Glutamatergic neuron (in vitro differentiated cells): ENCODE data around the gene GBX1. TPM values are rescaled to one million over a fixed set of nuclear protein-coding genes. Genes with fewer than 3 reads are reported as not detected.

Experiments
- DNase-seq: peaks from one replicate; pipeline ENCODE4 v3.0.0; 2022
- H3K27ac Mint-ChIP-seq: one replicate; pipeline ENCODE4 v1.8.0; 2020; ENCODE audit warnings: mild to moderate bottlenecking, mixed read lengths, inconsistent platforms; ENCODE audit not compliant: unreplicated experiment
- H3K27me3 Mint-ChIP-seq: one replicate; pipeline ENCODE4 v1.8.0; 2020; ENCODE audit warnings: mild to moderate bottlenecking, moderate library complexity, mixed read lengths, inconsistent platforms; ENCODE audit not compliant: unreplicated experiment
- H3K36me3 Mint-ChIP-seq: one replicate; pipeline ENCODE4 v1.8.0; 2020; ENCODE audit warnings: mild to moderate bottlenecking, mixed read lengths, inconsistent platforms; ENCODE audit not compliant: unreplicated experiment
- H3K4me1 Mint-ChIP-seq: one replicate; pipeline ENCODE4 v1.8.0; 2020; ENCODE audit warnings: mild to moderate bottlenecking, low read depth, mixed read lengths, inconsistent platforms; ENCODE audit not compliant: unreplicated experiment
- H3K4me3 Mint-ChIP-seq: one replicate; pipeline ENCODE4 v1.8.0; 2020; ENCODE audit warnings: mild to moderate bottlenecking, mixed read lengths, inconsistent platforms; ENCODE audit not compliant: unreplicated experiment
- H3K9me3 Mint-ChIP-seq: one replicate; pipeline ENCODE4 v1.8.0; 2020; ENCODE audit warnings: mild to moderate bottlenecking, moderate library complexity, mixed read lengths, inconsistent platforms; ENCODE audit not compliant: unreplicated experiment
- CTCF ChIP-seq: fragments of 200-600 bp; sonication (generic); IDR thresholded peaks from one replicate; pipeline ENCODE4 v1.5.0; 2021; ENCODE audit not compliant: partially characterized antibody, unreplicated experiment
- total RNA-seq: library from RNA; stranded (reverse); fragmentation: NEBNext Ultra II Directional; extraction: Animal tissue kit (Norgen Biotek cat#: 25700); gene quantifications from one replicate; pipeline ENCODE4 v1.2.1, GENCODE V29; 2021; ENCODE audit not compliant: unreplicated experiment

The GBX1 gene
- total RNA-seq, 1 donor from 2014 or later = not detected

- H3K4me1 Mint-ChIP-seq = peaks cover 5% of the 10 kb centered on the region
- H3K9me3 Mint-ChIP-seq = no peaks in the 10 kb centered on the region
- no peaks in the 10 kb centered on the region for H3K36me3 Mint-ChIP-seq
- H3K27me3 Mint-ChIP-seq = peaks cover 7% of the 10 kb centered on the region
- DNase-seq = no peak
- no peak for TF ChIP-seq CTCF
- H3K4me3 Mint-ChIP-seq = no peak overlapping the region
- no peak overlapping the region for H3K27ac Mint-ChIP-seq
Measured at GRCh38 chr7:151206914-151207313, 39.4 kb upstream of the GBX1 start.

- H3K4me1 Mint-ChIP-seq = peaks cover 2% of the 10 kb centered on the region
- no peak for DNase-seq
- H3K4me3 Mint-ChIP-seq = no peak overlapping the region
- TF ChIP-seq CTCF = no peak
- H3K36me3 Mint-ChIP-seq = no peaks in the 10 kb centered on the region
- H3K9me3 Mint-ChIP-seq = peaks cover 4% of the 10 kb centered on the region
- H3K27ac Mint-ChIP-seq = no peak overlapping the region
- H3K27me3 Mint-ChIP-seq = peaks cover 11% of the 10 kb centered on the region
Measured at GRCh38 chr7:151205730-151206129, 38.2 kb upstream of the GBX1 start.

- Mint-ChIP-seq H3K4me1 (peaks cover 2% of the 10 kb centered on the region), H3K27me3 (peaks cover 9% of the 10 kb centered on the region), H3K4me3 (no peak overlapping the region), H3K27ac (no peak overlapping the region), H3K36me3 (no peaks in the 10 kb centered on the region), H3K9me3 (peaks cover 4% of the 10 kb centered on the region)
- no peak for TF ChIP-seq CTCF
- DNase-seq = no peak
Measured at GRCh38 chr7:151204383-151205032, 37.0 kb upstream of the GBX1 start.

- Mint-ChIP-seq H3K4me3 (no peak overlapping the region), H3K27me3 (peaks cover 8% of the 10 kb centered on the region), H3K36me3 (no peaks in the 10 kb centered on the region), H3K27ac (no peak overlapping the region), H3K9me3 (peaks cover 6% of the 10 kb centered on the region), H3K4me1 (peaks cover 2% of the 10 kb centered on the region)
- TF ChIP-seq CTCF = no peak
- no peak for DNase-seq
Measured at GRCh38 chr7:151202836-151203235, 35.3 kb upstream of the GBX1 start.

- no peak for DNase-seq
- Mint-ChIP-seq H3K27ac (no peak overlapping the region), H3K27me3 (peaks cover 8% of the 10 kb centered on the region), H3K4me1 (peaks cover 2% of the 10 kb centered on the region), H3K36me3 (no peaks in the 10 kb centered on the region), H3K9me3 (peaks cover 6% of the 10 kb centered on the region), H3K4me3 (no peak overlapping the region)
- TF ChIP-seq CTCF = no peak
Measured at GRCh38 chr7:151201751-151202150, 34.3 kb upstream of the GBX1 start.
